Liver (tissue), 9 donors: Measurements from ENCODE around the gene PRKCH. TPM values are rescaled to one million over a fixed set of nuclear protein-coding genes. Genes with fewer than 3 reads are reported as not detected.
"Not testable (repeated sequence)": the region's sequence is repeated elsewhere in the genome, so short reads cannot be mapped to it uniquely, and the experiment has no call there.

ENCODE experiments used
- DNase-seq: peaks from one replicate; pipeline ENCODE4 v3.0.0-alpha.2; 2017; ENCODE audit warnings: low spot score
- H3K27ac ChIP-seq, 2 donors: one replicate each; pipeline ENCODE4 v1.7.0; 2013; ENCODE audit warnings: inconsistent platforms in 2 of 2, low read length in 2 of 2, control low read depth in 1 of 2, low read depth in 1 of 2, mild to moderate bottlenecking in 1 of 2
- H3K27me3 ChIP-seq, 4 donors: one replicate each; pipeline versions ENCODE4 v1.6.1 to v1.7.0; 2013; ENCODE audit warnings: low read length in 3 of 4, inconsistent platforms in 1 of 4, mild to moderate bottlenecking in 1 of 4, moderate library complexity in 1 of 4; ENCODE audit not compliant: control insufficient read depth in 4 of 4, insufficient read depth in 4 of 4
- H3K36me3 ChIP-seq, 4 donors: one replicate each; pipeline versions ENCODE4 v1.6.1 to v1.7.0; 2013; ENCODE audit warnings: low read length in 3 of 4, mild to moderate bottlenecking in 3 of 4, low read depth in 1 of 4, moderate library complexity in 1 of 4; ENCODE audit not compliant: control insufficient read depth in 4 of 4, insufficient read depth in 3 of 4
- H3K4me1 ChIP-seq, 4 donors: one replicate each; pipeline versions ENCODE4 v1.6.1 to v1.7.0; 2013; ENCODE audit warnings: low read length in 3 of 4, mild to moderate bottlenecking in 3 of 4, moderate library complexity in 1 of 4; ENCODE audit not compliant: control insufficient read depth in 4 of 4, insufficient read depth in 4 of 4
- H3K4me3 ChIP-seq, 3 donors: one replicate each; pipeline versions ENCODE4 v1.6.1 to v1.7.0; 2013; ENCODE audit warnings: low read length in 3 of 3, control low read depth in 1 of 3, low read depth in 1 of 3, mild to moderate bottlenecking in 1 of 3
- H3K9ac ChIP-seq, 2 donors: one replicate each; pipeline ENCODE4 v1.7.0; 2013; ENCODE audit warnings: low read length in 2 of 2, mild to moderate bottlenecking in 2 of 2, moderate library complexity in 2 of 2, control low read depth in 1 of 2, low read depth in 1 of 2
- H3K9me3 ChIP-seq, 4 donors: one replicate each; pipeline versions ENCODE4 v1.6.1 to v1.7.0; 2013; ENCODE audit warnings: low read length in 3 of 4; ENCODE audit not compliant: control insufficient read depth in 4 of 4
- EGR1 ChIP-seq, 2 donors: IDR thresholded peaks; 2 replicates each; pipeline ENCODE4 v1.6.1; 2016 to 2018; ENCODE audit warnings: antibody characterized with exemption in 2 of 2, low read depth in 2 of 2
- FOXA1 ChIP-seq: IDR thresholded peaks from 2 replicates; pipeline ENCODE4 v1.6.1; 2016; ENCODE audit warnings: antibody characterized with exemption
- FOXA2 ChIP-seq: IDR thresholded peaks from 2 replicates; pipeline ENCODE4 v1.6.1; 2016; ENCODE audit warnings: antibody characterized with exemption
- GABPA ChIP-seq, 2 donors: IDR thresholded peaks in 1 of 2; conservative IDR thresholded peaks in 1 of 2; 2 replicates each; pipeline ENCODE4 v1.6.1; 2016; ENCODE audit warnings: antibody characterized with exemption in 2 of 2, mild to moderate bottlenecking in 1 of 2, moderate library complexity in 1 of 2
- HNF4A ChIP-seq, 2 donors: conservative IDR thresholded peaks; 2 replicates each; pipeline ENCODE4 v1.6.1; 2016; ENCODE audit warnings: antibody characterized with exemption in 2 of 2, mild to moderate bottlenecking in 2 of 2
- JUND ChIP-seq, 2 donors: IDR thresholded peaks; 2 replicates each; pipeline ENCODE4 v1.6.1; 2016; ENCODE audit warnings: antibody characterized with exemption in 2 of 2
- NR2F2 ChIP-seq: IDR thresholded peaks from 2 replicates; pipeline ENCODE4 v1.6.1; 2016; ENCODE audit warnings: antibody characterized with exemption
- RAD21 ChIP-seq, 2 donors: IDR thresholded peaks; 2 replicates each; pipeline ENCODE4 v1.6.1; 2016; ENCODE audit warnings: antibody characterized with exemption in 2 of 2, mild to moderate bottlenecking in 2 of 2
- REST ChIP-seq: IDR thresholded peaks from 2 replicates; pipeline ENCODE4 v1.6.1; 2016; ENCODE audit warnings: antibody characterized with exemption, mild to moderate bottlenecking
- SP1 ChIP-seq: IDR thresholded peaks from 2 replicates; pipeline ENCODE4 v1.6.1; 2018; ENCODE audit warnings: antibody characterized with exemption, mild to moderate bottlenecking
- TAF1 ChIP-seq: conservative IDR thresholded peaks from 2 replicates; pipeline ENCODE4 v1.6.1; 2016; ENCODE audit warnings: antibody characterized with exemption, mild to moderate bottlenecking
- YY1 ChIP-seq: IDR thresholded peaks from 2 replicates; pipeline ENCODE4 v1.6.1; 2016; ENCODE audit warnings: antibody characterized with exemption, mild to moderate bottlenecking
- WGBS: extraction: QIAGEN DNeasy Blood & Tissue Kit; methylation state at CpG from one replicate; pipeline ENCODE4 v1.1.7; 2013; 5-methylcytosine and 5-hydroxymethylcytosine counted together
- polyA plus RNA-seq, 2 donors: library from polyadenylated mRNA; stranded (reverse) in 1 of 2; unstranded in 1 of 2; fragments of 200-250 nt in 1 of 2; fragments of >200 nt in 1 of 2; fragmentation: Nextera tagmentation in 1 of 2; extraction: Ambion mirVana in 1 of 2; gene quantifications; one replicate each; pipeline versions ENCODE4 v1.2.1 to v1.2.3, GENCODE V29; 2013 to 2015
- total RNA-seq, 2 donors: library from RNA; depleted of rRNA; stranded (reverse); fragments of >200 nt; gene quantifications; one replicate each; pipeline ENCODE4 v1.2.3, GENCODE V29; 2014
- TF ChIP-seq, protein P1 (sequence below): IDR thresholded peaks from 2 replicates; pipeline ENCODE4 v1.6.1; 2016; ENCODE audit warnings: antibody characterized with exemption
- TF ChIP-seq, protein P2 (sequence below): IDR thresholded peaks from 2 replicates; pipeline ENCODE4 v1.6.1; 2016; ENCODE audit warnings: antibody characterized with exemption
- TF ChIP-seq, protein P3 (sequence below): fragments of 150-350 bp; IDR thresholded peaks from 2 replicates; pipeline ENCODE4 v1.5.1; 2017; ENCODE audit warnings: improper control_type of control experiment, low read depth, low read length; ENCODE audit not compliant: missing input control
- donor health status: healthy.
- donor health status: healthy.
- donor health status: healthy.
- donor health status: healthy.
- donor health status: healthy.

Gene PRKCH
- total and polyA plus RNA-seq, 4 donors = 3.9 to 13.7 (median 7.0) TPM

DNA sequence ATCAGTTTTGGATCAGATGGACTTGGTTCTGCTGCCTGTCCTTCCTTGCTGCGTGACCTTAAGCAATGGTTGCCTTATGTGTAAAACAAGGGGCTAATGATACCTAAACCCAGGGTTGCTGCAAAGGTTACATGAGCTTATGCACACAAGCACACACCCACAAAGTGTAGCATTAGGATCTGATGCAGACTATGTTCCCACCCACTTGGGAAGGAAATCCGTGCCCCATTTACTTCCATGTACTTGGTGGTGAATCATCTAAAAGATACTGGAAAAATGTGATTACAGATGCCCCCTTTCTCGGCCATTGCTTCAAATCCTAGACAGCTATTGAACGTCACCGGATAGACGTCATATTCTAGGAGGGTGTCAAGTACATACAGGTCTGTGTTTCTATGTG lies 87.1 kb downstream of the PRKCH start (continued):
- TF ChIP-seq, protein P1, sequence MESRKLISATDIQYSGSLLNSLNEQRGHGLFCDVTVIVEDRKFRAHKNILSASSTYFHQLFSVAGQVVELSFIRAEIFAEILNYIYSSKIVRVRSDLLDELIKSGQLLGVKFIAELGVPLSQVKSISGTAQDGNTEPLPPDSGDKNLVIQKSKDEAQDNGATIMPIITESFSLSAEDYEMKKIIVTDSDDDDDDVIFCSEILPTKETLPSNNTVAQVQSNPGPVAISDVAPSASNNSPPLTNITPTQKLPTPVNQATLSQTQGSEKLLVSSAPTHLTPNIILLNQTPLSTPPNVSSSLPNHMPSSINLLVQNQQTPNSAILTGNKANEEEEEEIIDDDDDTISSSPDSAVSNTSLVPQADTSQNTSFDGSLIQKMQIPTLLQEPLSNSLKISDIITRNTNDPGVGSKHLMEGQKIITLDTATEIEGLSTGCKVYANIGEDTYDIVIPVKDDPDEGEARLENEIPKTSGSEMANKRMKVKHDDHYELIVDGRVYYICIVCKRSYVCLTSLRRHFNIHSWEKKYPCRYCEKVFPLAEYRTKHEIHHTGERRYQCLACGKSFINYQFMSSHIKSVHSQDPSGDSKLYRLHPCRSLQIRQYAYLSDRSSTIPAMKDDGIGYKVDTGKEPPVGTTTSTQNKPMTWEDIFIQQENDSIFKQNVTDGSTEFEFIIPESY = no peak
- TF ChIP-seq, protein P2, sequence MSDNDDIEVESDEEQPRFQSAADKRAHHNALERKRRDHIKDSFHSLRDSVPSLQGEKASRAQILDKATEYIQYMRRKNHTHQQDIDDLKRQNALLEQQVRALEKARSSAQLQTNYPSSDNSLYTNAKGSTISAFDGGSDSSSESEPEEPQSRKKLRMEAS = no peak

DNA sequence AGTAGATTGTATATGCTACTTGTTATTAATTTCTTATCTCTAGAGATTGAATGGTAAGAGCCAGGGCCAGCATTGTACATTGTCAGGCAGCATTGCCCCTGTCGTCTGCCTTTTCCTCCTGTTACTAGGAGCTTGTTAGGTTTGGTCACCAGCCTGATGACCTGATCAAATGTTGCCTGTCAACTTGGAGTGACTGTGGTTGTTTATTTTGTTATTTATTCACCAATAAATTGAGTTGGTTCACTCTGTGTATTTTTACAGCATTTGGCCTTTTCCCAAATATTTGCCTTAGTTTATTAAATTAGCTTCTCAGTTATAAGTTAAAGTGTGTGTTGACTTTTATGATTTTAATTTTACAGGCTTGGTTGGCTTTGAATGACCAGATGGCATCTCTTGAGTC lies 88.4 kb downstream of the PRKCH start:
- no peak overlapping the region for H3K4me3 ChIP-seq
- TF ChIP-seq JUND (IDR thresholded peaks at IDR 0.05) (no peak), SP1 (no peak), HNF4A (conservative IDR thresholded peaks at IDR 0.05) (no peak)
- H3K27me3 ChIP-seq = no peaks in the 10 kb centered on the region
- no peaks in the 10 kb centered on the region for H3K4me1 ChIP-seq
- DNase-seq = no peak
- no peaks in the 10 kb centered on the region for H3K9me3 ChIP-seq
- no peak overlapping the region for H3K27ac ChIP-seq
- H3K9ac ChIP-seq = no peak overlapping the region
- H3K36me3 ChIP-seq = no peaks in the 10 kb centered on the region
- 66% methylated on average over 1 of the region's 1 CpG for WGBS

GRCh38 chr14:61415934-61416333 lies 94.6 kb downstream of the PRKCH start:
- H3K27me3 ChIP-seq, H3K4me3 ChIP-seq, H3K36me3 ChIP-seq, H3K9ac ChIP-seq, DNase-seq, H3K27ac ChIP-seq, H3K4me1 ChIP-seq, H3K9me3 ChIP-seq: not testable (repeated sequence)
- WGBS = 87% methylated on average over 4 of the region's 4 CpGs

- Histone ChIP-seq H3K36me3 (no peaks in the 10 kb centered on the region), H3K4me1 (no peaks in the 10 kb centered on the region), H3K9me3 (no peaks in the 10 kb centered on the region), H3K27me3 (no peaks in the 10 kb centered on the region), H3K9ac (no peak overlapping the region), H3K4me3 (no peak overlapping the region), H3K27ac (no peak overlapping the region)
- DNase-seq = no peak
- 57% methylated on average over 2 of the region's 2 CpGs for WGBS
- TF ChIP-seq, protein P2 = no peak
- TF ChIP-seq REST (no peak), NR2F2 (no peak), SP1 (no peak), HNF4A (conservative IDR thresholded peaks at IDR 0.05) (no peak), GABPA (IDR thresholded peaks at IDR 0.05 in 1 of 2, conservative IDR thresholded peaks at IDR 0.05 in 1 of 2) (no peak), RAD21 (IDR thresholded peaks at IDR 0.05) (no peak), JUND (IDR thresholded peaks at IDR 0.05) (no peak), FOXA1 (no peak), EGR1 (IDR thresholded peaks at IDR 0.05; ENCODE audit: low read depth in 2 of 2) (no peak), YY1 (no peak), TAF1 (no peak), FOXA2 (no peak)
- TF ChIP-seq, protein P1 = no peak
- TF ChIP-seq, protein P3, sequence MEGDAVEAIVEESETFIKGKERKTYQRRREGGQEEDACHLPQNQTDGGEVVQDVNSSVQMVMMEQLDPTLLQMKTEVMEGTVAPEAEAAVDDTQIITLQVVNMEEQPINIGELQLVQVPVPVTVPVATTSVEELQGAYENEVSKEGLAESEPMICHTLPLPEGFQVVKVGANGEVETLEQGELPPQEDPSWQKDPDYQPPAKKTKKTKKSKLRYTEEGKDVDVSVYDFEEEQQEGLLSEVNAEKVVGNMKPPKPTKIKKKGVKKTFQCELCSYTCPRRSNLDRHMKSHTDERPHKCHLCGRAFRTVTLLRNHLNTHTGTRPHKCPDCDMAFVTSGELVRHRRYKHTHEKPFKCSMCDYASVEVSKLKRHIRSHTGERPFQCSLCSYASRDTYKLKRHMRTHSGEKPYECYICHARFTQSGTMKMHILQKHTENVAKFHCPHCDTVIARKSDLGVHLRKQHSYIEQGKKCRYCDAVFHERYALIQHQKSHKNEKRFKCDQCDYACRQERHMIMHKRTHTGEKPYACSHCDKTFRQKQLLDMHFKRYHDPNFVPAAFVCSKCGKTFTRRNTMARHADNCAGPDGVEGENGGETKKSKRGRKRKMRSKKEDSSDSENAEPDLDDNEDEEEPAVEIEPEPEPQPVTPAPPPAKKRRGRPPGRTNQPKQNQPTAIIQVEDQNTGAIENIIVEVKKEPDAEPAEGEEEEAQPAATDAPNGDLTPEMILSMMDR = no peak
Measured at GRCh38 chr14:61416591-61416990, 95.2 kb downstream of the PRKCH start.
